ENCODE results near the gene ASIC2. TPM values are rescaled to one million over a fixed set of nuclear protein-coding genes. Genes with fewer than 3 reads are reported as not detected.

Gene ASIC2
- total RNA-seq, 1 donor from 2014 or later = not detected

- no peaks in the 10 kb centered on the region for H3K27me3 ChIP-seq
- intact Hi-C loops (cut with DNase I) = no loop called here
- H3K4me3 ChIP-seq = no peak overlapping the region
- no peak for DNase-seq (ENCODE audit: extremely low spot score in 2 of 2)
- no peaks in the 10 kb centered on the region for H3K4me1 ChIP-seq
- H3K9me3 ChIP-seq = no peaks in the 10 kb centered on the region
- H3K27ac ChIP-seq = no peak overlapping the region
- TF ChIP-seq POLR2A (IDR thresholded peaks at IDR 0.05) = no peak
- TF ChIP-seq POLR2AphosphoS5 (IDR thresholded peaks at IDR 0.05; ENCODE audit: insufficient read depth in 1 of 2, low read depth in 1 of 2) = no peak
- TF ChIP-seq CTCF (IDR thresholded peaks at IDR 0.05) = no peak
- H3K36me3 ChIP-seq = no peaks in the 10 kb centered on the region
Measured at GRCh38 chr17:33052856-33053255, 240.2 kb downstream of the ASIC2 start.

- Histone ChIP-seq H3K36me3 (no peaks in the 10 kb centered on the region), H3K4me3 (no peak overlapping the region), H3K4me1 (no peaks in the 10 kb centered on the region), H3K9me3 (no peaks in the 10 kb centered on the region), H3K27ac (no peak overlapping the region), H3K27me3 (no peaks in the 10 kb centered on the region)
- DNase-seq (ENCODE audit: extremely low spot score in 2 of 2) = peak; percentile 29 to 88
- intact Hi-C loops (cut with DNase I) = no loop called here
- TF ChIP-seq POLR2A (IDR thresholded peaks at IDR 0.05) = no peak
- TF ChIP-seq POLR2AphosphoS5 (IDR thresholded peaks at IDR 0.05; ENCODE audit: insufficient read depth in 1 of 2, low read depth in 1 of 2) = no peak
- TF ChIP-seq CTCF (IDR thresholded peaks at IDR 0.05) = no peak
Measured at GRCh38 chr17:33050611-33051140, 242.4 kb downstream of the ASIC2 start.

- TF ChIP-seq POLR2AphosphoS5 (IDR thresholded peaks at IDR 0.05; ENCODE audit: insufficient read depth in 1 of 2, low read depth in 1 of 2) = no peak
- TF ChIP-seq POLR2A (IDR thresholded peaks at IDR 0.05) = no peak
- peak in 1 of 3 experiments; percentile 29 for TF ChIP-seq CTCF (IDR thresholded peaks at IDR 0.05)
- Histone ChIP-seq H3K4me3 (no peak overlapping the region), H3K36me3 (no peaks in the 10 kb centered on the region), H3K27me3 (no peaks in the 10 kb centered on the region), H3K4me1 (no peaks in the 10 kb centered on the region), H3K9me3 (no peaks in the 10 kb centered on the region), H3K27ac (no peak overlapping the region)
- peak; percentile 56 to 81 for DNase-seq (ENCODE audit: extremely low spot score in 2 of 2)
- intact Hi-C loops (cut with DNase I) = no loop called here
Measured at GRCh38 chr17:33049781-33050414, 243.2 kb downstream of the ASIC2 start.

GRCh38 chr17:33046361-33047255 lies 246.5 kb downstream of the ASIC2 start:
- Histone ChIP-seq H3K36me3 (no peaks in the 10 kb centered on the region), H3K4me1 (no peaks in the 10 kb centered on the region), H3K27ac (no peak overlapping the region), H3K9me3 (no peaks in the 10 kb centered on the region), H3K4me3 (no peak overlapping the region), H3K27me3 (no peaks in the 10 kb centered on the region)
- no peak for TF ChIP-seq POLR2AphosphoS5 (IDR thresholded peaks at IDR 0.05; ENCODE audit: insufficient read depth in 1 of 2, low read depth in 1 of 2)
- no peak for TF ChIP-seq POLR2A (IDR thresholded peaks at IDR 0.05)
- TF ChIP-seq CTCF (IDR thresholded peaks at IDR 0.05) = no peak
- intact Hi-C loops (cut with DNase I) = no loop called here
- peak; percentile 55 to 60 for DNase-seq (ENCODE audit: extremely low spot score in 2 of 2)

Measured in vagina (tissue), 2 donors.